ENCODE data around the gene PTPRE.
A peak's percentile ranks its signal among the peaks of the same experiment; 100 is the strongest.

PTPRE gene

DNA sequence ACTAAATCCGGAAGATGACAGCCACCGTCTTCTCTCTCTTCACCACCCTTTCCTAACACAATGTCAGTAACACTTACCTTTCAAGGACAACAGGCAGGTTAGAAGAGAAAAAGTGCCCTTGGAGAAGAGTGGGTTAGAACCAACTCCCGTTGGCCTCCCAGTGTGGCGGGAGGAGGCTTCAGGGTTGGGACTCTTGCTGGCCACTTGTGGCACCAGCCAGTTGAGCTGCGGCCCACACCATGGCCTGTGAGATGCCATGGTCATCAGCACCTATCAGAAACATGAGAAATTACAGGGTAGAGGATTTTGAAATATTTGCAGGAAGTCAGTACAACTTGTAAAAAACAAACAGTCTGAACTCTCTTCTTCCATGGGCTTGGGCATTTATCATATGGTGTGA lies 125.6 kb downstream of the PTPRE start:
- Histone ChIP-seq H3K36me3 (ENCODE audit: insufficient read depth, insufficient read length, low read length) (no peaks in the 10 kb centered on the region), H3K4me1 (ENCODE audit: insufficient read depth, insufficient read length) (no peaks in the 10 kb centered on the region), H3K27me3 (ENCODE audit: insufficient read depth, insufficient read length) (no peaks in the 10 kb centered on the region), H3K9ac (ENCODE audit: insufficient read length, low read depth) (no peak overlapping the region), H3K4me3 (ENCODE audit: insufficient read length, low read depth) (no peak overlapping the region), H3K9me3 (ENCODE audit: insufficient read depth, low read length) (no peaks in the 10 kb centered on the region)
- no peak for DNase-seq (ENCODE audit: low read depth, low spot score)
- TF ChIP-seq YY1 (IDR thresholded peaks at IDR 0.05; ENCODE audit: insufficient read depth, insufficient read length) = no peak
- no peak for TF ChIP-seq SUZ12 (IDR thresholded peaks at IDR 0.05; ENCODE audit: extremely low read depth, insufficient read depth, insufficient read length)
- TF ChIP-seq ZNF274 (IDR thresholded peaks at IDR 0.05; ENCODE audit: low read depth, low read length) = no peak

DNA sequence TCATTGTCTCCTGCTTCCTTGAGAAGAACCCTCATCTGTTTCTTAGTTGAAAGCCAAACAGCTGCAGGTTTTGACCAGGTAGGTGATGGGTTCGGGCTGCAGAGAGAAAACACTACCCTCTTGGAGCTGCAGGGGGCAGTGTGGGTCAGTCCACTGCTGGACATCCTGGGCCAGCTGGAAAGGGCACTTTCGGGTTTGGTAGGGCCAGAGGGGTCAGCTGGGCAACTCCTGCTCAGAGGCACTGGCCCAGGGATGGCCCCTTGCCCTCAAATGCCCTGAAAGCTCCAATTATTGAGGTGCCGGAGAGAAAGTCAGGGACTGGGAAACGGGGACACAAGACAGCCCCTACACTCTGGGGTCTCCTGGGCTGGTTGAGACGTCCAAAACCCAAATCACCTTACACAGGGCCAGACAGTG lies 128.7 kb downstream of the PTPRE start:
- H3K4me3 ChIP-seq (ENCODE audit: insufficient read length, low read depth) = no peak overlapping the region
- H3K9me3 ChIP-seq (ENCODE audit: insufficient read depth, low read length) = no peaks in the 10 kb centered on the region
- no peak overlapping the region for H3K9ac ChIP-seq (ENCODE audit: insufficient read length, low read depth)
- TF ChIP-seq YY1 (IDR thresholded peaks at IDR 0.05; ENCODE audit: insufficient read depth, insufficient read length) (no peak), ZNF274 (IDR thresholded peaks at IDR 0.05; ENCODE audit: low read depth, low read length) (no peak), SUZ12 (IDR thresholded peaks at IDR 0.05; ENCODE audit: extremely low read depth, insufficient read depth, insufficient read length) (no peak)
- no peaks in the 10 kb centered on the region for H3K4me1 ChIP-seq (ENCODE audit: insufficient read depth, insufficient read length)
- no peaks in the 10 kb centered on the region for H3K36me3 ChIP-seq (ENCODE audit: insufficient read depth, insufficient read length, low read length)
- DNase-seq (ENCODE audit: low read depth, low spot score) = peak; percentile 5
- H3K27me3 ChIP-seq (ENCODE audit: insufficient read depth, insufficient read length) = no peaks in the 10 kb centered on the region

DNA sequence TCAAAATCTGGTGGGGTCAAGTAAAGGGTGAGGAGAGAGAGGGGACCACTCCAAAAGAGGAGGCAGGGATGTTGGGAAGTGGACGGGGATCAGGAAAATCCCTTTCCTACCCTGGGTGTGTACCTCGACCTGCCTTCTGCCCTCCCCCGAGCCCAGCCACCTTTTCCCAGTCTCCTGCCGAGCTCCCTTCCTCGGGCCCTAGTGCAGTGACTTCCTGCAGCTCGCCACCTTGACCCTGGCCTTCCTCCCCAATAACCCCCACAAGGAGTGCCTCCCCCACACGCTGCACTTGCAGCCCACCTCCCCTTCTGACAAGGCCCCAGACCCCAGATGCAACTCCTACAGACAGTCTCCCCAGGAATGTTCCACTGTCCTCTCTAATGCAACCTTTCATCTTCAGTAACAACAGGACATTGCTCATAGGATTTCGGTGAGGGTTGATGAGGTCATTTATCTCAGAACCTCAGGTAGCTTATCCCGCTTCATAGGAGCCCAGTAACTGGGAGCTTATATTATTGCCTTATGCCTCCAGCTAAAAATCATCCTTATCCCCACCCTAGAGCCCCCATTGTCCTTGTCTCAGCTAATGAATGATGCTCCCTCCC lies 129.2 kb downstream of the PTPRE start:
- Histone ChIP-seq H3K4me1 (ENCODE audit: insufficient read depth, insufficient read length) (no peaks in the 10 kb centered on the region), H3K27me3 (ENCODE audit: insufficient read depth, insufficient read length) (no peaks in the 10 kb centered on the region), H3K36me3 (ENCODE audit: insufficient read depth, insufficient read length, low read length) (no peaks in the 10 kb centered on the region), H3K9ac (ENCODE audit: insufficient read length, low read depth) (no peak overlapping the region), H3K9me3 (ENCODE audit: insufficient read depth, low read length) (no peaks in the 10 kb centered on the region), H3K4me3 (ENCODE audit: insufficient read length, low read depth) (no peak overlapping the region)
- no peak for DNase-seq (ENCODE audit: low read depth, low spot score)
- no peak for TF ChIP-seq ZNF274 (IDR thresholded peaks at IDR 0.05; ENCODE audit: low read depth, low read length)
- no peak for TF ChIP-seq YY1 (IDR thresholded peaks at IDR 0.05; ENCODE audit: insufficient read depth, insufficient read length)
- no peak for TF ChIP-seq SUZ12 (IDR thresholded peaks at IDR 0.05; ENCODE audit: extremely low read depth, insufficient read depth, insufficient read length)

GRCh38 chr10:128036746-128037543 lies 130.0 kb downstream of the PTPRE start:
- Histone ChIP-seq H3K4me1 (ENCODE audit: insufficient read depth, insufficient read length) (no peaks in the 10 kb centered on the region), H3K4me3 (ENCODE audit: insufficient read length, low read depth) (no peak overlapping the region), H3K36me3 (ENCODE audit: insufficient read depth, insufficient read length, low read length) (no peaks in the 10 kb centered on the region), H3K27me3 (ENCODE audit: insufficient read depth, insufficient read length) (no peaks in the 10 kb centered on the region), H3K9ac (ENCODE audit: insufficient read length, low read depth) (no peak overlapping the region), H3K9me3 (ENCODE audit: insufficient read depth, low read length) (no peaks in the 10 kb centered on the region)
- DNase-seq (ENCODE audit: low read depth, low spot score) = no peak
- no peak for TF ChIP-seq YY1 (IDR thresholded peaks at IDR 0.05; ENCODE audit: insufficient read depth, insufficient read length)
- no peak for TF ChIP-seq ZNF274 (IDR thresholded peaks at IDR 0.05; ENCODE audit: low read depth, low read length)
- no peak for TF ChIP-seq SUZ12 (IDR thresholded peaks at IDR 0.05; ENCODE audit: extremely low read depth, insufficient read depth, insufficient read length)

- DNase-seq (ENCODE audit: low read depth, low spot score) = no peak
- H3K36me3 ChIP-seq (ENCODE audit: insufficient read depth, insufficient read length, low read length) = no peaks in the 10 kb centered on the region
- no peaks in the 10 kb centered on the region for H3K9me3 ChIP-seq (ENCODE audit: insufficient read depth, low read length)
- H3K9ac ChIP-seq (ENCODE audit: insufficient read length, low read depth) = no peak overlapping the region
- no peaks in the 10 kb centered on the region for H3K4me1 ChIP-seq (ENCODE audit: insufficient read depth, insufficient read length)
- H3K4me3 ChIP-seq (ENCODE audit: insufficient read length, low read depth) = no peak overlapping the region
- TF ChIP-seq YY1 (IDR thresholded peaks at IDR 0.05; ENCODE audit: insufficient read depth, insufficient read length) (no peak), SUZ12 (IDR thresholded peaks at IDR 0.05; ENCODE audit: extremely low read depth, insufficient read depth, insufficient read length) (no peak)
- no peaks in the 10 kb centered on the region for H3K27me3 ChIP-seq (ENCODE audit: insufficient read depth, insufficient read length)
Measured at GRCh38 chr10:128040096-128040495, 133.2 kb downstream of the PTPRE start.

GRCh38 chr10:128040681-128041080 lies 133.8 kb downstream of the PTPRE start:
- Histone ChIP-seq H3K9me3 (ENCODE audit: insufficient read depth, low read length) (no peaks in the 10 kb centered on the region), H3K9ac (ENCODE audit: insufficient read length, low read depth) (no peak overlapping the region), H3K4me1 (ENCODE audit: insufficient read depth, insufficient read length) (no peaks in the 10 kb centered on the region), H3K4me3 (ENCODE audit: insufficient read length, low read depth) (no peak overlapping the region), H3K27me3 (ENCODE audit: insufficient read depth, insufficient read length) (no peaks in the 10 kb centered on the region), H3K36me3 (ENCODE audit: insufficient read depth, insufficient read length, low read length) (no peaks in the 10 kb centered on the region)
- no peak for TF ChIP-seq ZNF274 (IDR thresholded peaks at IDR 0.05; ENCODE audit: low read depth, low read length)
- no peak for TF ChIP-seq YY1 (IDR thresholded peaks at IDR 0.05; ENCODE audit: insufficient read depth, insufficient read length)
- no peak for TF ChIP-seq SUZ12 (IDR thresholded peaks at IDR 0.05; ENCODE audit: extremely low read depth, insufficient read depth, insufficient read length)
- DNase-seq (ENCODE audit: low read depth, low spot score) = no peak

GRCh38 chr10:128042131-128042610 lies 135.3 kb downstream of the PTPRE start:
- TF ChIP-seq SUZ12 (IDR thresholded peaks at IDR 0.05; ENCODE audit: extremely low read depth, insufficient read depth, insufficient read length) (no peak), ZNF274 (IDR thresholded peaks at IDR 0.05; ENCODE audit: low read depth, low read length) (no peak), YY1 (IDR thresholded peaks at IDR 0.05; ENCODE audit: insufficient read depth, insufficient read length) (no peak)
- Histone ChIP-seq H3K36me3 (ENCODE audit: insufficient read depth, insufficient read length, low read length) (no peaks in the 10 kb centered on the region), H3K9ac (ENCODE audit: insufficient read length, low read depth) (no peak overlapping the region), H3K9me3 (ENCODE audit: insufficient read depth, low read length) (no peaks in the 10 kb centered on the region), H3K4me3 (ENCODE audit: insufficient read length, low read depth) (no peak overlapping the region), H3K27me3 (ENCODE audit: insufficient read depth, insufficient read length) (no peaks in the 10 kb centered on the region), H3K4me1 (ENCODE audit: insufficient read depth, insufficient read length) (peaks cover 4% of the 10 kb centered on the region)
- no peak for DNase-seq (ENCODE audit: low read depth, low spot score)
